Immature natural killer cell (primary cell): Measurements from ENCODE around the gene C3. TPM values are rescaled to one million over a fixed set of nuclear protein-coding genes. Genes with fewer than 3 reads are reported as not detected.

Source experiments
- DNase-seq, 3 donors: peaks; one replicate each; pipeline ENCODE4 v3.0.0; 2022; ENCODE audit warnings: mixed read lengths in 1 of 3
- H3K27ac Mint-ChIP-seq, 6 donors: one replicate each; pipeline ENCODE4 v1.8.0; 2020; ENCODE audit warnings: mixed read lengths in 6 of 6, mild to moderate bottlenecking in 5 of 6, inconsistent platforms in 4 of 6, moderate library complexity in 3 of 6
- H3K27me3 Mint-ChIP-seq, 3 donors: one replicate each; pipeline ENCODE4 v1.8.0; 2020 to 2021; ENCODE audit warnings: low read depth in 3 of 3, mild to moderate bottlenecking in 3 of 3, mixed read lengths in 3 of 3, moderate library complexity in 3 of 3, inconsistent platforms in 1 of 3
- H3K36me3 Mint-ChIP-seq, 3 donors: one replicate each; pipeline ENCODE4 v1.8.0; 2020; ENCODE audit warnings: mixed read lengths in 3 of 3, inconsistent platforms in 2 of 3, mild to moderate bottlenecking in 2 of 3
- H3K4me1 Mint-ChIP-seq, 2 donors: one replicate each; pipeline ENCODE4 v1.8.0; 2020; ENCODE audit warnings: inconsistent platforms in 2 of 2, mild to moderate bottlenecking in 2 of 2, mixed read lengths in 2 of 2, moderate library complexity in 1 of 2
- H3K4me3 Mint-ChIP-seq, 5 donors: one replicate each; pipeline ENCODE4 v1.8.0; 2020; ENCODE audit warnings: mild to moderate bottlenecking in 5 of 5, mixed read lengths in 5 of 5, inconsistent platforms in 3 of 5, moderate library complexity in 3 of 5
- H3K9me3 Mint-ChIP-seq, 6 donors: one replicate each; pipeline ENCODE4 v1.8.0; 2020; ENCODE audit warnings: mild to moderate bottlenecking in 6 of 6, mixed read lengths in 6 of 6, inconsistent platforms in 4 of 6, moderate library complexity in 3 of 6
- polyA plus RNA-seq, 3 donors: library from polyadenylated mRNA; unstranded; fragments of 300-500 nt; fragmentation: Illumina TruSeq; gene quantifications; one replicate each; pipeline ENCODE4 v1.2.3, GENCODE V29; 2021

C3 gene
- polyA plus RNA-seq, 3 donors from 2014 or later: 0.09 to 0.78 TPM; not detected in 1

- H3K36me3 Mint-ChIP-seq: no peaks in the 10 kb centered on the region
- H3K9me3 Mint-ChIP-seq: no peaks in the 10 kb centered on the region
- H3K27me3 Mint-ChIP-seq: peaks cover 1 to 8% (median 2%) of the 10 kb centered on the region in 3 donors
- H3K4me3 Mint-ChIP-seq: no peak overlapping the region
- peaks cover 23 to 31% of the 10 kb centered on the region in 2 donors for H3K4me1 Mint-ChIP-seq
- DNase-seq: no peak
- H3K27ac Mint-ChIP-seq: peak overlapping the region in 1 of 6 donors; percentile 2
These were observed 470 bp downstream of the C3 start for GRCh38 chr19:6719992-6720368.

DNA sequence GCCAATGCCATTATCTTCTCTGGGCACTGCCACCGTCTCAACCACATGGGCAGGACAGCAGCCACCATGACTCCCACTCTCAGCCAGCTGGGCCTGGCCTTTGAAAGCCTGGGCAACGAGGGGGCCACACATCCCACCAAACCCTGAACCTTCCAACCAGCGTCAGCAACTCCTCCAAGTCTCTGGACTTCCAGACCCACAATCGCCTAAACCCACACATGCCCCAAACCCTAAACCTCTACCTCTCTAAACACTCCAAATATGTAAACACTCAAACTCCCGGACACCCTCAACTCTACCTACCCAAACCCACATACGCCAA lies 949 bp downstream of the C3 start:
- Mint-ChIP-seq H3K27ac (peak overlapping the region in 1 of 6 donors; percentile 41), H3K9me3 (no peaks in the 10 kb centered on the region), H3K4me3 (no peak overlapping the region), H3K27me3 (peaks cover 1 to 8% (median 2%) of the 10 kb centered on the region in 3 donors), H3K4me1 (peaks cover 20 to 31% of the 10 kb centered on the region in 2 donors), H3K36me3 (no peaks in the 10 kb centered on the region)
- DNase-seq: no peak

DNA sequence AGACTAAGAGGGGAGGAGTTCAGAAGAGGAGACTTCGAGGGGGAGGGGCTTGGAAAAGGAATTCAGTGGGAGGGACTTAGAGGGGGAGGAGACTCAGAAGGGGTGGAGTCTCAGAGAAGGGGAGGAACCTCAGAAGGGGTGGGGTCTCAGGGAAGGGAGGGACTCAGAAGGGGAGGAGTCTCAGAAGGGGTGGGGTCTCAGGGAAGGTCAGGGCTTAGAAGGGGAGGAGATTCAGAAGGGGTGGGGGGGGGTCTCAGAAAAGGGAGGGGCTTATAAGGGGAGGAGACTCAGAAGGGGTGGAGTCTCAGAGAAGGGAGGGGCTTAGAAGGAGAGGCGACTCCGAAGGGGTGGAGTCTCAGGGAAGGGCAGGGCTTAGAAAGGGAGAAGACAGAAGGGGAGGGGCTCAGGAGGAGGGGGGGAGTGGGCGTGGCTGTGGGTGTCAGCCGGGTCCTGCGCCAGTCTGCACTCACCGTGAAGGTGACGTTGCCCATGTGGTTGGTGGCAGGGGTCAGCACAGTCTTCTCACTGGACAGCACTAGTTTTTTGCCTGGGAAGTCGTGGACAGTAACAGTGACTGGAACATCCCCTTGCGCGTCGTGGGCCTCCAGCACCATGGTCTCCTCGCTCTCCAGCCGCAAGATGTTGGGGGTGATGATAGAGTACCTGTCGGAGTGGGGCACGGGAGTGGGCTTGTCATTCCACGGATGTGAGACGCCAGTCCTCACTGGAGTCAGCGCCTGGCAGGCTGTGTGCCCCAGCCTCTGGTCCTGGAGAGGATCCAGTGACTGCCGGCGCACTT lies 1.5 kb downstream of the C3 start:
- H3K4me3 Mint-ChIP-seq: no peak overlapping the region
- peaks cover 19 to 31% of the 10 kb centered on the region in 2 donors for H3K4me1 Mint-ChIP-seq
- no peak overlapping the region for H3K27ac Mint-ChIP-seq
- H3K9me3 Mint-ChIP-seq: no peaks in the 10 kb centered on the region
- peak; percentile 29 to 43 (median 33) for DNase-seq
- H3K27me3 Mint-ChIP-seq: peaks cover 1 to 8% (median 2%) of the 10 kb centered on the region in 3 donors
- H3K36me3 Mint-ChIP-seq: no peaks in the 10 kb centered on the region

DNA sequence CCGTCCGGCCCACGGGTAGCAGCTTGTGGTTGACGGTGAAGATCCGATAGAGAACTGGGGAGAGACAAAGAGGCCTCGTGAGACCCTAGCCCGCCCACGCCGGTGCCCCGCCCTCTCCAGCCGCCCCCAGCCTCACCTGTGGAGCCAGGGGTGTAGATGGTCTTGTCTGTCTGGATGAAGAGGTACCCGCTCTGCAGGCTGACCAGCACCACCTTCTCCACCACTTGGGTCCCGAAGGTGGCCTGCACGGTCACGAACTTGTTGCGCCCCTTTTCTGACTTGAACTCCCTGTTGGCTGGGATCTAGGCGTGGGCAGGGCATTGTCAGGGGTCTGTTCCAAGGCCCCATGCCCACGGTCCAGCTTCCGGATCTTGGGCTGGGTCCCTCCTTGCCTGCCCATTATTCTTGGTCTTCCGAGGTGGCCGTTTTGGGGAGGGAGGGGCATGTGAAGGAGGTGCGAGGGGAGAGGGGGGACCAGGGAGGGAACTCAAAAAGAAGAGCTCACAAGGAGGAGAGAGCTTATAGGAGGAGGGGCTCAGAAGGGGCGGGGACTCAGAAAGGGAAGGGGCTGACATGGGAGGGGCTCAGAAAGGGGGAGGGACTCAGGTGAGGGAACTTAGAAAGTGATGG lies 2.2 kb downstream of the C3 start:
- no peak for DNase-seq
- H3K4me1 Mint-ChIP-seq: peaks cover 15 to 24% of the 10 kb centered on the region in 2 donors
- H3K4me3 Mint-ChIP-seq: no peak overlapping the region
- H3K36me3 Mint-ChIP-seq: no peaks in the 10 kb centered on the region
- H3K9me3 Mint-ChIP-seq: no peaks in the 10 kb centered on the region
- no peak overlapping the region for H3K27ac Mint-ChIP-seq
- peaks cover 1 to 8% (median 2%) of the 10 kb centered on the region in 3 donors for H3K27me3 Mint-ChIP-seq

DNA sequence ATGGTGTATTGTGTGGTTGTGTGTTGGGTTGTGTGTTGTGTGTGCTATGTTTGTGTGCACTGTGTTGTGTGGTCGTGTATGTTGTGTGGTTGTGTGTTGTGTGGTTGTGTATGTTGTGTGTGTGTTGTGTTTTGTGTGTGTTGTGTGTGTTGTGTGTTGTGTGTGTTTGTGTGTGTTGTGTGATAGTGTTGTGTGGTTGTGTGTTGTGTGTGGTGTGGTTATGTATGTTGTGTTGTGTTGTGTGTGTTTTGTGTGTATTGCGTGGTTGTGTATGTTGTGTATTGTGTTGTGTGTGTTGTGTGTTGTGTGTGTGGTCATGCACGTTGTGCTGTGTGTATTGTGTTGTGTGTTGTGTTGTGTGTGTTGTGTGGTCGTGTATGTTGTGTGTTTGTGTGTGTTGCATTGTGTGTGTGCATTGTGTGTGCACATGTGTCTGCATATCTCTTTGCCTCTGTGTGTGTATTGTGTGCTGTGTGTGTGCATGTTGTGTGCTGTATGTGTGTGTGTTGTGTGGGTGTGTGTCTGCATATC lies 2.9 kb downstream of the C3 start:
- Mint-ChIP-seq H3K4me1 (peaks cover 11 to 19% of the 10 kb centered on the region in 2 donors), H3K36me3 (no peaks in the 10 kb centered on the region), H3K4me3 (no peak overlapping the region), H3K9me3 (no peaks in the 10 kb centered on the region), H3K27ac (peak overlapping the region in 2 of 6 donors; percentile 64 to 76), H3K27me3 (peaks cover 1 to 8% (median 2%) of the 10 kb centered on the region in 3 donors)
- DNase-seq: no peak

GRCh38 chr19:6717036-6717435 lies 3.4 kb downstream of the C3 start:
- Mint-ChIP-seq H3K4me1 (peaks cover 9 to 14% of the 10 kb centered on the region in 2 donors), H3K27me3 (peaks cover 1 to 8% (median 2%) of the 10 kb centered on the region in 3 donors), H3K9me3 (no peaks in the 10 kb centered on the region), H3K36me3 (no peaks in the 10 kb centered on the region), H3K4me3 (no peak overlapping the region), H3K27ac (peak overlapping the region in 1 of 6 donors; percentile 26)
- DNase-seq: no peak

GRCh38 chr19:6716610-6716970 lies 3.9 kb downstream of the C3 start:
- no peak for DNase-seq
- Mint-ChIP-seq H3K4me1 (peaks cover 9 to 10% of the 10 kb centered on the region in 2 donors), H3K27ac (no peak overlapping the region), H3K9me3 (no peaks in the 10 kb centered on the region), H3K27me3 (peaks cover 1 to 8% (median 2%) of the 10 kb centered on the region in 3 donors), H3K4me3 (no peak overlapping the region), H3K36me3 (no peaks in the 10 kb centered on the region)

GRCh38 chr19:6714749-6715555 lies 5.5 kb downstream of the C3 start:
- Mint-ChIP-seq H3K4me1 (peaks cover 20 to 22% of the 10 kb centered on the region in 2 donors), H3K4me3 (no peak overlapping the region), H3K9me3 (peaks cover 0 to 1% (median 0%) of the 10 kb centered on the region in 6 donors), H3K36me3 (no peaks in the 10 kb centered on the region), H3K27ac (peak overlapping the region in 1 of 6 donors; percentile 45), H3K27me3 (peaks cover 2 to 6% (median 6%) of the 10 kb centered on the region in 3 donors)
- no peak for DNase-seq

GRCh38 chr19:6713773-6714692 lies 6.4 kb downstream of the C3 start:
- DNase-seq: no peak
- H3K4me1 Mint-ChIP-seq: peaks cover 22 to 25% of the 10 kb centered on the region in 2 donors
- peaks cover 0 to 1% (median 0%) of the 10 kb centered on the region in 6 donors for H3K9me3 Mint-ChIP-seq
- no peak overlapping the region for H3K4me3 Mint-ChIP-seq
- peaks cover 2 to 5% (median 5%) of the 10 kb centered on the region in 3 donors for H3K27me3 Mint-ChIP-seq
- H3K27ac Mint-ChIP-seq: no peak overlapping the region
- H3K36me3 Mint-ChIP-seq: no peaks in the 10 kb centered on the region

- Mint-ChIP-seq H3K27ac (no peak overlapping the region), H3K27me3 (peaks cover 2 to 8% (median 2%) of the 10 kb centered on the region in 3 donors), H3K4me3 (no peak overlapping the region), H3K9me3 (peaks cover 0 to 1% (median 0%) of the 10 kb centered on the region in 6 donors), H3K36me3 (no peaks in the 10 kb centered on the region), H3K4me1 (peaks cover 22 to 27% of the 10 kb centered on the region in 2 donors)
- no peak for DNase-seq
These were observed 7.5 kb downstream of the C3 start for GRCh38 chr19:6712692-6713670.

DNA sequence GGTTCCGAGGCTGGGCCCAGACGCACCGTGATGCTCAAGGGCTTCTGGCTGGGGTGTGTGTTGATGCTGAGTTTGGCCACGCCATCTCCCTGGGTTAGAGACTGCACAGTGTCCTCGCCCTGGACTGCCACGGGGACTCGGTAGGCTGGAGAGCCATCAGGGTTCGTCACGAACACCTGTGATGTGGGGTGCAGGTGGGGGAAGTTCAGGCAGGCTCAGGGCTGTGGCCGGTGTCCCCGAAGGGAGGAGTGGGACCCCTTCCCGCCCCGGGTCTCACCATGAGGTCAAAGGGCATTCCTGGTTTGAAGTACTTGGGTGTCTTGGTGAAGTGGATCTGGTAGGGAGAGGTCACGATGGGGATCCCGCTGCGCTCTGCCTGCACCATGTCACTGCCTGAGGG lies 8.2 kb downstream of the C3 start:
- peaks cover 0 to 8% (median 0%) of the 10 kb centered on the region in 3 donors for H3K27me3 Mint-ChIP-seq
- H3K9me3 Mint-ChIP-seq: peaks cover 0 to 1% (median 0%) of the 10 kb centered on the region in 6 donors
- no peak overlapping the region for H3K27ac Mint-ChIP-seq
- peaks cover 16 to 20% of the 10 kb centered on the region in 2 donors for H3K4me1 Mint-ChIP-seq
- H3K4me3 Mint-ChIP-seq: no peak overlapping the region
- H3K36me3 Mint-ChIP-seq: no peaks in the 10 kb centered on the region
- DNase-seq: no peak

GRCh38 chr19:6711605-6712004 lies 8.8 kb downstream of the C3 start:
- Mint-ChIP-seq H3K36me3 (no peaks in the 10 kb centered on the region), H3K4me3 (no peak overlapping the region), H3K4me1 (peaks cover 14 to 19% of the 10 kb centered on the region in 2 donors), H3K9me3 (peaks cover 0 to 1% (median 0%) of the 10 kb centered on the region in 6 donors), H3K27ac (no peak overlapping the region), H3K27me3 (peaks cover 0 to 8% (median 0%) of the 10 kb centered on the region in 3 donors)
- no peak for DNase-seq
